ENCODE results near the gene EXOC5. TPM values are rescaled to one million over a fixed set of nuclear protein-coding genes. Genes with fewer than 3 reads are reported as not detected.
"Not testable (repeated sequence)": the region's sequence is repeated elsewhere in the genome, so short reads cannot be mapped to it uniquely, and the experiment has no call there.

Gene EXOC5
- total and polyA plus RNA-seq, 5 donors, result 11.3 to 66.5 (median 54.0) TPM

GRCh38 chr14:57258221-57258620, 10.5 kb downstream of the EXOC5 start:
- not testable (repeated sequence) for ATAC-seq

GRCh38 chr14:57254884-57255283, 13.8 kb downstream of the EXOC5 start:
- intact Hi-C loops (cut with DNase I), result no loop called here
- no peaks in the 10 kb centered on the region for H3K27me3 ChIP-seq (ENCODE audit: control insufficient read depth, insufficient read depth)

More at GRCh38 chr14:57258221-57258620, 10.5 kb downstream of the EXOC5 start:
- intact Hi-C loops (cut with DNase I); H3K27ac ChIP-seq (ENCODE audit: low read length); H3K9me3 ChIP-seq (ENCODE audit: control insufficient read depth, low read length); H3K27me3 ChIP-seq (ENCODE audit: control insufficient read depth, insufficient read depth); DNase-seq; H3K4me1 ChIP-seq (ENCODE audit: control insufficient read depth, insufficient read depth, low read length); H3K4me3 ChIP-seq (ENCODE audit: low read length): not testable (repeated sequence)
- WGBS, result 95% methylated on average over 2 of the region's 2 CpGs

GRCh38 chr14:57246933-57247657, 21.6 kb downstream of the EXOC5 start:
- H3K4me3 ChIP-seq (ENCODE audit: low read length), result no peak overlapping the region
- no peaks in the 10 kb centered on the region for H3K27me3 ChIP-seq (ENCODE audit: control insufficient read depth, insufficient read depth)
- intact Hi-C loops (cut with DNase I), result no loop called here
- peaks cover 4% of the 10 kb centered on the region for H3K4me1 ChIP-seq (ENCODE audit: control insufficient read depth, insufficient read depth, low read length)
- no peak overlapping the region for H3K27ac ChIP-seq (ENCODE audit: low read length)
- DNase-seq (no peak), ATAC-seq (no peak)
- H3K9me3 ChIP-seq (ENCODE audit: control insufficient read depth, low read length), result no peaks in the 10 kb centered on the region
- 79% methylated on average over 2 of the region's 2 CpGs for WGBS

More at GRCh38 chr14:57254884-57255283, 13.8 kb downstream of the EXOC5 start:
- no peak overlapping the region for H3K4me3 ChIP-seq (ENCODE audit: low read length)
- no peaks in the 10 kb centered on the region for H3K9me3 ChIP-seq (ENCODE audit: control insufficient read depth, low read length)
- DNase-seq (no peak), ATAC-seq (no peak)
- H3K4me1 ChIP-seq (ENCODE audit: control insufficient read depth, insufficient read depth, low read length), result peaks cover 6% of the 10 kb centered on the region
- no peak overlapping the region for H3K27ac ChIP-seq (ENCODE audit: low read length)

- no peaks in the 10 kb centered on the region for H3K27me3 ChIP-seq (ENCODE audit: control insufficient read depth, insufficient read depth)
- 90% methylated on average over 2 of the region's 2 CpGs for WGBS
- intact Hi-C loops (cut with DNase I), result no loop called here
- H3K27ac ChIP-seq (ENCODE audit: low read length), result no peak overlapping the region
- no peak overlapping the region for H3K4me3 ChIP-seq (ENCODE audit: low read length)
- no peak for ATAC-seq
- no peaks in the 10 kb centered on the region for H3K9me3 ChIP-seq (ENCODE audit: control insufficient read depth, low read length)
- DNase-seq, result no peak
- peaks cover 2% of the 10 kb centered on the region for H3K4me1 ChIP-seq (ENCODE audit: control insufficient read depth, insufficient read depth, low read length)
These were observed 22.8 kb downstream of the EXOC5 start for GRCh38 chr14:57245941-57246340.

GRCh38 chr14:57244106-57244505, 24.6 kb downstream of the EXOC5 start:
- H3K9me3 ChIP-seq (ENCODE audit: control insufficient read depth, low read length), result no peaks in the 10 kb centered on the region
- no peak overlapping the region for H3K4me3 ChIP-seq (ENCODE audit: low read length)
- no peaks in the 10 kb centered on the region for H3K4me1 ChIP-seq (ENCODE audit: control insufficient read depth, insufficient read depth, low read length)
- 34% methylated on average over 2 of the region's 2 CpGs for WGBS
- H3K27me3 ChIP-seq (ENCODE audit: control insufficient read depth, insufficient read depth), result no peaks in the 10 kb centered on the region
- no peak overlapping the region for H3K27ac ChIP-seq (ENCODE audit: low read length)
- intact Hi-C loops (cut with DNase I), result no loop called here
- no peak for ATAC-seq
- no peak for DNase-seq

- DNase-seq, result no peak
- intact Hi-C loops (cut with DNase I), result no loop called here
- Histone ChIP-seq H3K4me3 (ENCODE audit: low read length) (no peak overlapping the region), H3K4me1 (ENCODE audit: control insufficient read depth, insufficient read depth, low read length) (no peaks in the 10 kb centered on the region), H3K27me3 (ENCODE audit: control insufficient read depth, insufficient read depth) (no peaks in the 10 kb centered on the region), H3K27ac (ENCODE audit: low read length) (no peak overlapping the region), H3K9me3 (ENCODE audit: control insufficient read depth, low read length) (no peaks in the 10 kb centered on the region)
- ATAC-seq, result no peak
These were observed 25.4 kb downstream of the EXOC5 start for GRCh38 chr14:57243320-57243719.

- H3K4me1 ChIP-seq (ENCODE audit: control insufficient read depth, insufficient read depth, low read length); H3K9me3 ChIP-seq (ENCODE audit: control insufficient read depth, low read length); H3K27me3 ChIP-seq (ENCODE audit: control insufficient read depth, insufficient read depth); H3K27ac ChIP-seq (ENCODE audit: low read length); ATAC-seq; H3K4me3 ChIP-seq (ENCODE audit: low read length); DNase-seq; intact Hi-C loops (cut with DNase I): not testable (repeated sequence)
- WGBS, result 93% methylated on average over 7 of the region's 7 CpGs
These were observed 28.6 kb downstream of the EXOC5 start for GRCh38 chr14:57240115-57240514.

- no peaks in the 10 kb centered on the region for H3K27me3 ChIP-seq (ENCODE audit: control insufficient read depth, insufficient read depth)
- no peak overlapping the region for H3K27ac ChIP-seq (ENCODE audit: low read length)
- H3K4me1 ChIP-seq (ENCODE audit: control insufficient read depth, insufficient read depth, low read length), result no peaks in the 10 kb centered on the region
- 95% methylated on average over 1 of the region's 1 CpG for WGBS
- no peaks in the 10 kb centered on the region for H3K9me3 ChIP-seq (ENCODE audit: control insufficient read depth, low read length)
- no peak for DNase-seq
- no peak overlapping the region for H3K4me3 ChIP-seq (ENCODE audit: low read length)
- intact Hi-C loops (cut with DNase I), result no loop called here
- ATAC-seq, result no peak
These were observed 36.7 kb downstream of the EXOC5 start for GRCh38 chr14:57232006-57232405.

- intact Hi-C loops (cut with DNase I); H3K9me3 ChIP-seq (ENCODE audit: control insufficient read depth, low read length); H3K27me3 ChIP-seq (ENCODE audit: control insufficient read depth, insufficient read depth); ATAC-seq; DNase-seq; H3K4me3 ChIP-seq (ENCODE audit: low read length); H3K4me1 ChIP-seq (ENCODE audit: control insufficient read depth, insufficient read depth, low read length); H3K27ac ChIP-seq (ENCODE audit: low read length): not testable (repeated sequence)
- WGBS, result 95% methylated on average over 2 of the region's 2 CpGs
These were observed 40.4 kb downstream of the EXOC5 start for GRCh38 chr14:57228320-57228719.

- intact Hi-C loops (cut with DNase I), result no loop called here
- DNase-seq, result no peak
- Histone ChIP-seq H3K4me1 (ENCODE audit: control insufficient read depth, insufficient read depth, low read length) (no peaks in the 10 kb centered on the region), H3K27me3 (ENCODE audit: control insufficient read depth, insufficient read depth) (no peaks in the 10 kb centered on the region), H3K27ac (ENCODE audit: low read length) (no peak overlapping the region), H3K9me3 (ENCODE audit: control insufficient read depth, low read length) (no peaks in the 10 kb centered on the region), H3K4me3 (ENCODE audit: low read length) (no peak overlapping the region)
- WGBS, result 78% methylated on average over 2 of the region's 2 CpGs
- ATAC-seq, result no peak
These were observed 41.6 kb downstream of the EXOC5 start for GRCh38 chr14:57227083-57227482.

- Histone ChIP-seq H3K9me3 (ENCODE audit: control insufficient read depth, low read length) (no peaks in the 10 kb centered on the region), H3K27ac (ENCODE audit: low read length) (no peak overlapping the region), H3K4me3 (ENCODE audit: low read length) (no peak overlapping the region), H3K27me3 (ENCODE audit: control insufficient read depth, insufficient read depth) (no peaks in the 10 kb centered on the region), H3K4me1 (ENCODE audit: control insufficient read depth, insufficient read depth, low read length) (no peaks in the 10 kb centered on the region)
- intact Hi-C loops (cut with DNase I), result no loop called here
- ATAC-seq (no peak), DNase-seq (no peak)
- WGBS, result 98% methylated on average over 3 of the region's 3 CpGs
These were observed 46.8 kb downstream of the EXOC5 start for GRCh38 chr14:57221931-57222330.

GRCh38 chr14:57212919-57213318, 55.8 kb downstream of the EXOC5 start:
- H3K27ac ChIP-seq (ENCODE audit: low read length), result no peak overlapping the region
- no peaks in the 10 kb centered on the region for H3K9me3 ChIP-seq (ENCODE audit: control insufficient read depth, low read length)
- H3K4me1 ChIP-seq (ENCODE audit: control insufficient read depth, insufficient read depth, low read length), result no peaks in the 10 kb centered on the region
- WGBS, result 96% methylated on average over 2 of the region's 2 CpGs
- ATAC-seq (no peak), DNase-seq (no peak)
- H3K4me3 ChIP-seq (ENCODE audit: low read length), result no peak overlapping the region
- H3K27me3 ChIP-seq (ENCODE audit: control insufficient read depth, insufficient read depth), result no peaks in the 10 kb centered on the region
- intact Hi-C loops (cut with DNase I), result no loop called here

Data from right cardiac atrium (tissue), 5 donors.